ENCODE results near the gene CETP.
"Not testable (repeated sequence)": the region's sequence is repeated elsewhere in the genome, so short reads cannot be mapped to it uniquely, and the experiment has no call there.

The CETP gene

GRCh38 chr16:56934599-56935145, 27.1 kb upstream of the CETP start:
- not testable (repeated sequence) for DNase-seq, ATAC-seq

DNA sequence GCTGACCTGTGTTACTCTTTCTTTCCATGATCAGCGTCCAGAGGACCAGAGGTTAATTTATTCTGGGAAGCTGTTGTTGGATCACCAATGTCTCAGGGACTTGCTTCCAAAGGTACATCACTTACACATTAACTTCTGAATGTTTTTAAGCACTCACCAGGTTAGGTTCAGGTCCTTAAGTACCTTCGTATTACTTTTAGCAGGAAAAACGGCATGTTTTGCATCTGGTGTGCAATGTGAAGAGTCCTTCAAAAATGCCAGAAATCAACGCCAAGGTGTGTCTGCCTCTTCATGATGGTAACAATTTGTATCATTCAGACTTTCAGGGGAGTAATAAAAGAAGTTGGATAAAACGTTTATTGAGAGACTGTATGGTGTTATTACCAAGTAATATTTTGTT, 26.5 kb upstream of the CETP start:
- ATAC-seq (no peak), DNase-seq (no peak)

DNA sequence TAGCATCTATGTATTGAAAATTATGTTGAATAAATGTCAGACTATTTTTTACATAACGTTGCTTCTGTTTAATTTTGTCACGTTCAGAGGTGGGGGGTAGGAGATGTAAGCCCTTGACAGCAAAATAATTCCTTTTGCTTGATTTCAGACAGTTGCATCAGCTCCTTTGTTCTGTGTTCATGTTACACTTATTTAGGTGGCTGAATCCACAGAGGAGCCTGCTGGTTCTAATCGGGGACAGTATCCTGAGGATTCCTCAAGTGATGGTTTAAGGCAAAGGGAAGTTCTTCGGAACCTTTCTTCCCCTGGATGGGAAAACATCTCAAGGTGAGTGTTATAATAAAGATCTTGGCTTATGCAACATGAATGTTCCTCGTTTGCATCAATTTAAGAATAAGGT, 25.3 kb upstream of the CETP start:
- DNase-seq: no peak
- no peak for ATAC-seq

GRCh38 chr16:56936950-56937349, 24.8 kb upstream of the CETP start:
- DNase-seq: no peak
- no peak for ATAC-seq

- peak; percentile 92 for ATAC-seq
- DNase-seq: peak; percentile 50
These were observed 22.9 kb upstream of the CETP start for GRCh38 chr16:56938664-56939513.

DNA sequence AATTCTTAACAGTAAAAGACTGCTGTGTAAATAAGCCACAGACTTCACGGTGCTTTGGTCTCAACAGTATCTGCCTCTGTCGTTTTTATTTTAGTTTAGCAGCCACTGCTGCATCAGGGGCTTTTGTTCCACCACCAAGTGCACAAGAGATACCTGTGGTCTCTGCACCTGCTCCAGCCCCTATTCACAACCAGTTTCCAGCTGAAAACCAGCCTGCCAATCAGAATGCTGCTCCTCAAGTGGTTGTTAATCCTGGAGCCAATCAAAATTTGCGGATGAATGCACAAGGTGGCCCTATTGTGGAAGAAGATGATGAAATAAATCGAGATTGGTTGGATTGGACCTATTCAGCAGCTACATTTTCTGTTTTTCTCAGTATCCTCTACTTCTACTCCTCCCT, 21.9 kb upstream of the CETP start:
- ATAC-seq (no peak), DNase-seq (no peak)

- ATAC-seq (no peak), DNase-seq (no peak)
These were observed 20.7 kb upstream of the CETP start for GRCh38 chr16:56941092-56941491.

DNA sequence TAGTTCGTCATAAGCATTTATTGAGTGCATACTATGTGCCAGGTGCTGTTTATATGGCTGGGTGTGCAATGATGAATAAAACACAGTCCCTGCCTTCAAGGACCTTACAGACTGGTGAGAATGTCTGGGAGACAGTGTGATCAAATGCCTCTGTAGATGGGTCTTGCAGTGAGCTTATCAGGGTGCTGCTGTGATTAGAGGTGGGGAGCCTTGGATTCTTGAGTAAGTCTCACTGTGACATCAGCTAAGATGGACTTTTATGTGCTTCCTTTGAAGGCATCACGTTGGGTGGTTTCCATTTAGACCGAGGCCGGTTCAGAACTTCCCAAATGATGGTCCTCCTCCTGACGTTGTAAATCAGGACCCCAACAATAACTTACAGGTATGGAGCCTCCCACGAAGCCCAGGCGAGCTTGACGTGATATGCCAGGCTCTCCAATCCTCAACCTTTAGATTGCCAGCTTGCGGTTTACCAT, 19.9 kb upstream of the CETP start:
- no peak for DNase-seq
- ATAC-seq: no peak

GRCh38 chr16:56943761-56944375, 17.9 kb upstream of the CETP start:
- ATAC-seq (no peak), DNase-seq (no peak)

- ATAC-seq (peak; percentile 82), DNase-seq (peak; percentile 50)
These were observed 16.6 kb upstream of the CETP start for GRCh38 chr16:56944954-56945839.

DNA sequence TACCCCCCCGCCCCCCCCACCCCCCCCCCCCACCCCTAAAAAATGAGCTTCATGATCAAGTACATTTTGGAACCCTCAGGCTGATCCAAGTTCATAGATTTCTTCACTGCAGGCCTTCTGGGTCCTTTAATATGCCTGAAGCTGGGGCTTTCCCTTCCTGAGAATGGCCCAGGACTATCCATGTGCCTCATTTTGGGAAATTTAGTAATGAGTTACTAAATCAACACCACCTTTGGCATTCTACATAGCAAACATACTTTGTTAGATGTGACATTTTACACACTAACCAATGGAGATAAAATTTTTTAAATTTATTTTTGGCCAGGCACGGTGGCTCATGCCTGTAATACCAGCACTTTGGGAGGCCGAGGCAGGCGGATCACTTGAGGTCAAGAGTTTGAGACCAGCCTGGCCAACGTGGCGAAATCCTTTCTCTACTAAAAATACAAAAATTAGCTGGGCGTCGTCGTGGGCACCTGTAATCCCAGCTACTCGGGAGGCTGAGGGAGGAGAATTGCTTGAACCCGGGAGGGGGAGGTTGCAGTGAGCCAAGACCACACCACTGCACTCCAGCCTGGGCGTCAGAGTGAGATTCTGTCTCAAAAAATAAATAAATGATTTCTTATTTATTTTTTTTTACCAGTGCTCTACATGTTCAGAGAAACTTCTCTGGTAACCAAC, 15.8 kb upstream of the CETP start:
- DNase-seq: no peak
- ATAC-seq: no peak

GRCh38 chr16:56946767-56947603, 14.8 kb upstream of the CETP start:
- no peak for ATAC-seq
- no peak for DNase-seq

DNA sequence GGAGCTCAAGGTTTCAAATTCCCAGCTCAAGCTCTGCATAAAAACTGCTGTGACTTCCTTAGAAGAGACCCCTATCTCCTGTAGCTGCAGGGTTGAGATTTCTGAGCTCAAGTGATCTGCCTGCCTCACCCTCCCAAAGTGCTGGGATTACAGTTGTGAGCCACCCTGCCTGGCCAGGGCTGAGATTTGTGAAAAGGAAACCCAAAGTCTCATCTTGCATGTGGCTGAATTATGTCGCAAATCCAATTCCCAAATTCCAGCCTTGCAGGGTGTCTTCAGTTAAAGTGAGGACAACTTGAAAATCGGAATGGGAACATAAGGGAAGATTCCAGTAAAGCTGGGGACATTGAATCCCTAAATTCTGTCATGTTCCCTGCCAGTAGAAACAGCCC, 14.2 kb upstream of the CETP start:
- no peak for ATAC-seq

DNA sequence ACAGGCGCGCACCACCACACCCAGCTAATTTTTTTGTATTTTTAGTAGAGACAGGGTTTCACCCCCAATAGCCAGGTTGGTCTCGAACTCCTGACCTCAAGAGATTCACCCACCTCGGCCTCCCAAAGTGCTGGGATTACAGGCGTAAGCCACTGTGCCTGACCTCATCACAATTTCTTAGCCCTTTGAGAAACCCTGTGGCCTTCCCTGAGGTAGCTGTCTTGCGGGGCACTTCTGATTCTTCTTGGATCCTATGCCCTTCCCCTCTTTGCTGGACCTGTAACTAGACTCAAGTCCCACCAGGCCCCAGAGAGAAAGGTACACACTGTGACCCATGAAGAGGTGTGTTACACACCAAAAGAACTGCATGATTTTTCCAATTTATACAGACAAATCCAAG, 13.5 kb upstream of the CETP start:
- DNase-seq (no peak), ATAC-seq (no peak)

More for the DNA sequence above, 14.2 kb upstream of the CETP start:
- no peak for DNase-seq

GRCh38 chr16:56950051-56950450, 11.7 kb upstream of the CETP start:
- DNase-seq: no peak
- no peak for ATAC-seq

DNA sequence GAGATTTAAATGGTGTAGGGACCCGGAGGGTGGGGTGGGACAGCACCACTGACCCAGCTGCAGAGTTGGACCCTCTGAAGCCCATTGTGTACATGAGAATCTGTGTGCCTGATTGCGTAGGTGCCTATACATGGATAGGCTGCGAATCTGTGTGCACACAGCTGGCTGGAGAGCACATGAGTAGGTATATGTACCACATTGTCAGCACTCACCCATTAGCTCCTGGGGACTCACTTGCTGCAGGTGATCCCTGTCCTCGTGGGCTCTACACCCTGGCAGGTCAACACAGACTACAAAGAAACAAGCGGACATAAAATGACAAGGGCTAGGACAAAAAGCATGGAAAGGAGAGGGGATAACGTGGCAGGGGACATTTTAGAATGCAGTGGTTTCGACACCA, 11.3 kb upstream of the CETP start:
- no peak for ATAC-seq

DNA sequence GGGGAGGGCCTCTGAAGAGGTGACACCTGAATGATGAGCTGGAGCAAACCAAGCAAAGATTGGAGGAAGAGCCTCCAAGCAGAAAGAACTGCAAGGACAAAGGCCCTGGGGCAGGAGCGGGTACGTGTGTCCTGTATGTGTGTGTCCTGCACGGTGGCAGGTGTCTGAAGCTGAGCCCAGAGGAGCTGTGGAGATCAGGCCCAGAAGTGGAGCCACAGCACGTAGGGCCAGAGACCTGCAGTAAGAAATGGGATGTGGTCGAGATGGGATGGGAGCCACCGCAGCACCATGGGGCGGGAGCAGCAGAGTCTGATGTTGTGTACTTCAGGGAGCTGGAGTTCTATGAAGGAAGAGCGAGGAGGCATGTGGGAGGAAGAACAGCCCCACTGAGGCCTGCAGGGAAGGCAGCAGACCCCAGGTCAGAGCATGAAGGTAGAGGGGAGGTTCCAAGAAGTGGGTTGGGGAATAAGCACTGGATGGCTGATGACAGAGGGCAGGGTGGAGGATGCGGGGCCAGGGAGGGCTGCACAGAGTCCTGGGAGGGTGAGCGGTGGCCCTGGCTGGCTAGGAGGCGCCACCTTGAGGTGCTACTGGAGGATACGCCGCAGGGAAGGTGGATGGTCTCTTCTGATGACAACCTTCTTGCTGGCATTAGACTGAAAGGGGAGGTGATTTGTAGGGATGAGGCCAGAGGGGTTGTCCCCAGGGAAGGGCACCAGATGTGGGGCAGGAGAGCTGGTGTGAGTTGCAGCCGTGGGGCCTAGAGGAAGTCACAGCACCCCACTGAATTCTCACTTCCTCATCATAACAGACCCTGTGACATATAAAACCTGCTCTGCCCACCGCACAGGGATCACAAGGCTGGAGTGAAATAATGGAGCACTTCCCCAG, 10.6 kb upstream of the CETP start:
- DNase-seq (peak; percentile 76), ATAC-seq (peak; percentile 96)

More for the DNA sequence above, 11.3 kb upstream of the CETP start:
- no peak for DNase-seq

DNA sequence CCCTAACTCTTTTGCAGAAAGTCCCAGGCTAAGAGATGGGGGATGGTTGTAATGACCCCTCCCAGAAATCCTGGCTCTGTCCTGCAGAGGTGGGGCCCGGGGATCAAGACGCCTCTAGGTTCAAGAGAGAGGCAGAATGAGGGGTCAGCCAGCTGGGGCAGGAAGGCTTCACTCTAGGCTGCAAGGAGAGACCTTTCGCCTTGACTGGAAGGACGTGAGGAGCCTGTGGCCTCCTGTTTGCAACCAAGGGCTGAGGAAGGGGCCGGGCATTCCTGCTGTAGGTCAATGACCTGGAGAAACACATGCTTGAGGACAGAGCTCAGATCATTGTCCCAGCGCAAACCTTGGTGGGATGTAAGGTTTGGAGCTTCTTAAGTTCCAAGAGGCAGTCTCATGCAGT, 8.7 kb upstream of the CETP start:
- ATAC-seq: no peak
- no peak for DNase-seq

DNA sequence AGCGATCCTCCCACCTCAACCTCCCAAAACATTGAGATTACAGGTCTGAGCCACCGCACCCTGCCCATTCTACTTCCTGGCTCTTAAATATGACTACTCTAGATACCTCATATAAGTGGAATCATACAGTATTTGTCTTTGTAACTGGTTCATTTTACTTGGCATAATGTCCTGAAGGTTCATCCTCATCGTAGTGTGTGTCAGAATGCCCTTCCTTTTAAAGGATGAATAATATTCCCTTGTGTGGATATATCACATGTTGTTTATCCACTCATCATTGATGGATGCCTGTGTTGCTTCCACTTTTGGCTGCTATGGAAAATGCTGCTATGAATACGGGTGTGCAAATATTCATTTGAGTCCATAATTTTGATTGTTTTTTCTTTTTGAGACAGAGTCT, 5.7 kb upstream of the CETP start:
- no peak for DNase-seq
- no peak for ATAC-seq

DNA sequence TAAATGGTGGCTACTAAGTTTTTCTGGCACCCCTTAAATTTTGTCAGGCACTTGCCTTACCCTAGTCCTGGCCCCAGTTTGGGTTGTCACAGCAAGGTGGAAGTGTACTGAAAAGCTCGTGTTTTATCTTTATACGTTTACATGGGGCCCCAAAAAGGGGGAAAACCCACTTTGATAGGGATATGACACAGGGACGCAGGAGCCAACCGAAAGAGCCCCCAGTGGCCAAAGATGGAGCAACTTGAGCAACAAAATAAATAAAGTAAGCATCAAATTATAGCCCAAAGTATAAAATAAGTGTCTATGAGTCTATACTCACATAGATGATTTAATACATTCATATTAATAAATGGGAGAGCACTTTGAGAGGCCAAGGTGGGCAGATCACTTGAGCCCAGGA, 5.0 kb upstream of the CETP start:
- ATAC-seq: no peak

More for the DNA sequence above, 5.0 kb upstream of the CETP start:
- no peak for DNase-seq

Measured in stimulated activated naive CD8-positive, alpha-beta T cell treated with anti-CD3 and anti-CD28 coated beads, Interleukin-15, Interleukin-2, amounts not matched to agents 100 U/mL and 50 U/mL, for 24 hours (primary cell).